Mammary epithelial cell (primary cell): Measurements from ENCODE around the gene DCTD.

Source experiments
- EZH2 ChIP-seq: IDR thresholded peaks from 2 replicates; pipeline ENCODE4 v1.6.1; 2012; ENCODE audit warnings: low read length, inconsistent platforms, borderline replicate concordance
- TF ChIP-seq, protein P1 (sequence below), 2 donors: IDR thresholded peaks in 1 of 2; conservative IDR thresholded peaks in 1 of 2; 2 replicates each; pipeline ENCODE4 v1.5.1; 2011 to 2012; ENCODE audit warnings: inconsistent platforms in 2 of 2, low read length in 2 of 2, mild to moderate bottlenecking in 2 of 2, control low read depth in 1 of 2, low read depth in 1 of 2; ENCODE audit not compliant: insufficient read depth in 1 of 2; ENCODE audit errors: extremely low read depth in 1 of 2

DNA sequence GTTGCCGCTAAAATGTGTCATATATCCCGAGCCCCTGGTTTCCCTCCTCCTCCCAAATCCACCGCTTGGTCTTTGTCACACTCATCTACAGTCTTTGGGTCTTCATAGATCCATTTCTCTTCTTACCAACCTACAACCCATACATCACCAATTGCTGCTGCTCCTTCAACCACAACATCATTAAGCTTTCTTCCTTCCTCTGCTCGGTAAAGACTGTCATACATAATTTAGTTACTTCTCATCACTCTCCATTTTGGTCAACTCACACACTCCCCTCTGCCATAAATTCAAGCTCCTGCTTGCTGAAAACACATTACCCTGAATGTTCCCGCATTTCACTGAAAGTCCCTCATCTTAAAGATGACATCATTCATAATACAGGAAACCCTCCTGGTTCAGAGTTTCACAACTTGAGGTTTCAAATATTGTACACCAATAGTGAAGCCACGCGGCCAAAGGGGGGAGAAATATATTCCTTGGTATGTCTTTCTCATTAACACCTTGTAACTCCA lies 1.7 kb upstream of the DCTD start:
- TF ChIP-seq, protein P1, sequence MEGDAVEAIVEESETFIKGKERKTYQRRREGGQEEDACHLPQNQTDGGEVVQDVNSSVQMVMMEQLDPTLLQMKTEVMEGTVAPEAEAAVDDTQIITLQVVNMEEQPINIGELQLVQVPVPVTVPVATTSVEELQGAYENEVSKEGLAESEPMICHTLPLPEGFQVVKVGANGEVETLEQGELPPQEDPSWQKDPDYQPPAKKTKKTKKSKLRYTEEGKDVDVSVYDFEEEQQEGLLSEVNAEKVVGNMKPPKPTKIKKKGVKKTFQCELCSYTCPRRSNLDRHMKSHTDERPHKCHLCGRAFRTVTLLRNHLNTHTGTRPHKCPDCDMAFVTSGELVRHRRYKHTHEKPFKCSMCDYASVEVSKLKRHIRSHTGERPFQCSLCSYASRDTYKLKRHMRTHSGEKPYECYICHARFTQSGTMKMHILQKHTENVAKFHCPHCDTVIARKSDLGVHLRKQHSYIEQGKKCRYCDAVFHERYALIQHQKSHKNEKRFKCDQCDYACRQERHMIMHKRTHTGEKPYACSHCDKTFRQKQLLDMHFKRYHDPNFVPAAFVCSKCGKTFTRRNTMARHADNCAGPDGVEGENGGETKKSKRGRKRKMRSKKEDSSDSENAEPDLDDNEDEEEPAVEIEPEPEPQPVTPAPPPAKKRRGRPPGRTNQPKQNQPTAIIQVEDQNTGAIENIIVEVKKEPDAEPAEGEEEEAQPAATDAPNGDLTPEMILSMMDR (conservative IDR thresholded peaks at IDR 0.05 in 1 of 2, IDR thresholded peaks at IDR 0.05 in 1 of 2; ENCODE audit: extremely low read depth in 1 of 2, insufficient read depth in 1 of 2, low read depth in 1 of 2, low read length in 2 of 2) = no peak
- no peak for TF ChIP-seq EZH2
